ACC112 (cell line): ENCODE data around the gene HECTD4.

ENCODE experiments used
- H2AFZ ChIP-seq: fragments of 200-600 bp; sonication (generic); one replicate; pipeline ENCODE4 v1.6.0; 2017; ENCODE audit warnings: antibody characterized with exemption, low read length; ENCODE audit not compliant: unreplicated experiment
- H3K27ac ChIP-seq: fragments of 200-600 bp; sonication (generic); 2 replicates; pipeline ENCODE4 v1.5.1; 2014; ENCODE audit warnings: low read depth, mild to moderate bottlenecking, antibody characterized with exemption, low read length, moderate library complexity
- H3K27me3 ChIP-seq: fragments of 200-600 bp; sonication (generic); 2 replicates; pipeline ENCODE4 v1.6.1; 2014; ENCODE audit warnings: mild to moderate bottlenecking, antibody characterized with exemption, low read length, moderate library complexity, mixed read lengths; ENCODE audit not compliant: insufficient read depth
- H3K36me3 ChIP-seq: fragments of 200-600 bp; sonication (generic); 2 replicates; pipeline ENCODE4 v1.6.1; 2016; ENCODE audit warnings: mild to moderate bottlenecking, antibody characterized with exemption, low read length, moderate library complexity, mixed read lengths; ENCODE audit not compliant: insufficient read depth
- H3K4me1 ChIP-seq: fragments of 200-600 bp; sonication (generic); one replicate; pipeline ENCODE4 v1.6.1; 2016; ENCODE audit warnings: low read length, mixed read lengths; ENCODE audit not compliant: insufficient read depth, unreplicated experiment, control insufficient read depth
- H3K4me3 ChIP-seq: fragments of 200-600 bp; sonication (generic); 2 replicates; pipeline ENCODE4 v1.5.1; 2014; ENCODE audit warnings: mild to moderate bottlenecking, low read depth, low read length
- H3K79me2 ChIP-seq: fragments of 200-600 bp; sonication (generic); one replicate; pipeline ENCODE4 v1.6.0; 2016; ENCODE audit warnings: low read length; ENCODE audit not compliant: control insufficient read depth, unreplicated experiment, insufficient read depth

Gene HECTD4

DNA sequence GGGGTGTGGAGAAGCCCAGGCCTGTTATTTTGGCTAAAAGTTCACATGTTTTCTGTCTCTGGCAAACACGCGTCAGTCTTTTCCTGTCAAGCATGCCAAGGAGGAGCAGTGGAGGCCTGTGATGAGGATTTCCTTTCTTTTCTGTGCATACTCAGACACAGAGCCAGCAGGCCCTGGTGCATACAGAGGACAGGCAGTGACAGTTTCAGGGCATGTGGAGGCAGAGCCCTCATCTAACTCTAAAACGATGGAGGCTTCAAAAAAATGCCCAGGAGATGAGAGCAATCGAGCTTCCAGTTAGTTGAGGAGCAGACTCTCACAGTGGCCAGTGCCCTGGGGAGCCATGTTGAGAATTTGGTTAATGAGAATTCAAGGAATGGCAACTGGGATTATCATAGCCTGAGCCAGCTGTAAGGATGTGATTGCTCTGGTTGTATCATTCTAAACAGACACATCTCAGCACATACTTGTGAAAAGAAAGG, 190.3 kb downstream of the HECTD4 start:
- Histone ChIP-seq H3K4me3 (no peak overlapping the region), H3K79me2 (no peaks in the 10 kb centered on the region), H3K4me1 (no peaks in the 10 kb centered on the region), H3K27me3 (no peaks in the 10 kb centered on the region), H2AFZ (no peak overlapping the region), H3K36me3 (0 out of 2 replicates have a peak, but pooled peaks cover 3% of the 10 kb centered on the region), H3K27ac (no peak overlapping the region)

GRCh38 chr12:112191201-112191600, 191.0 kb downstream of the HECTD4 start:
- Histone ChIP-seq H3K4me1 (no peaks in the 10 kb centered on the region), H3K79me2 (no peaks in the 10 kb centered on the region), H2AFZ (no peak overlapping the region), H3K36me3 (0 out of 2 replicates have a peak, but pooled peaks cover 3% of the 10 kb centered on the region), H3K27ac (no peak overlapping the region), H3K27me3 (no peaks in the 10 kb centered on the region), H3K4me3 (no peak overlapping the region)

GRCh38 chr12:112190231-112191025, 191.8 kb downstream of the HECTD4 start:
- Histone ChIP-seq H3K4me1 (no peaks in the 10 kb centered on the region), H3K27ac (no peak overlapping the region), H2AFZ (no peak overlapping the region), H3K79me2 (no peaks in the 10 kb centered on the region), H3K36me3 (0 out of 2 replicates have a peak, but pooled peaks cover 3% of the 10 kb centered on the region), H3K27me3 (no peaks in the 10 kb centered on the region), H3K4me3 (no peak overlapping the region)

GRCh38 chr12:112188130-112188830, 194.0 kb downstream of the HECTD4 start:
- Histone ChIP-seq H3K27ac (no peak overlapping the region), H3K4me3 (no peak overlapping the region), H3K4me1 (no peaks in the 10 kb centered on the region), H3K79me2 (no peaks in the 10 kb centered on the region), H3K36me3 (no peaks in the 10 kb centered on the region; the same call in 1 of the 2 replicates), H3K27me3 (no peaks in the 10 kb centered on the region), H2AFZ (no peak overlapping the region)

DNA sequence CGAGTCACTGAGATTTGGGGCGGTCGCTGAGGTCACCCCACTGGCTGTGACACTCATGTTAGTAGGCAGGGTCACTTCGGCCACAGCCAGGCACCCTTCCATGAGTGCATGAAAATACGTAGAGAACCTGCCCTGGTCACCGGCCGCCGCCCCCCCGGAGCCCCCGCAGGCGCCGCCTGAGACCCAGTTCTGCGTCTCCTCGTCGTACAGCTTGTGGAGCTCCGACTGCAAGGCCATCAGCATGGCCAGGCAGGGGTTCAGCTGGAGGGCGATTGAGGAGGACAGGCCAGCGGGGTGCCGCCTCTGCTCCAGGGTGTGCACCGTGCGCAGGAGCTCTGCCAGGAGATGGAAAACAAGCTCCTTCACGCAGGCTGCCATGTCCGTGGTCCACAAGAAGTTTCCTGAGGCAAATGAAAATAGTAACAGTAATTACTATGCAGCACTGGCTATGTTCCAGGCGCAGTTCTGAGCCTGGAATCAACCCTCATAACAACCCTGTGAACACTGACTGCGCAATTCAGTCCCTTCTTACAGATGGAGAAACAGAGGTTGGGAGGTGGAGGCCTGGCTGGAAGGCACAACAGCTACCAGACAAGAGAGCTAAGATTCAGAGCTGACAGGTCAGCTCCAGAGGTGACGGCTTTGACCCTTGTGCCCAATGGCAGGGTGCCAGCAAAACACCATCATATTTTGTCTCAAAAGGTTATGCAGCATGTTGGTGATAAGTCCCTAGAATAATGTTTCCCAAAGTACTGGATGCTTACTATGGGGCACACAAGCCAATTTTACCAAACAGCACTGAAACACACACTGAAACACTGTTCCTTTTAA, 196.9 kb downstream of the HECTD4 start:
- H3K79me2 ChIP-seq, result no peaks in the 10 kb centered on the region
- H3K27ac ChIP-seq, result no peak overlapping the region
- no peaks in the 10 kb centered on the region for H3K27me3 ChIP-seq
- H3K4me3 ChIP-seq, result no peak overlapping the region
- H3K36me3 ChIP-seq, result no peaks in the 10 kb centered on the region; the same call in 1 of the 2 replicates
- no peak overlapping the region for H2AFZ ChIP-seq
- no peaks in the 10 kb centered on the region for H3K4me1 ChIP-seq

DNA sequence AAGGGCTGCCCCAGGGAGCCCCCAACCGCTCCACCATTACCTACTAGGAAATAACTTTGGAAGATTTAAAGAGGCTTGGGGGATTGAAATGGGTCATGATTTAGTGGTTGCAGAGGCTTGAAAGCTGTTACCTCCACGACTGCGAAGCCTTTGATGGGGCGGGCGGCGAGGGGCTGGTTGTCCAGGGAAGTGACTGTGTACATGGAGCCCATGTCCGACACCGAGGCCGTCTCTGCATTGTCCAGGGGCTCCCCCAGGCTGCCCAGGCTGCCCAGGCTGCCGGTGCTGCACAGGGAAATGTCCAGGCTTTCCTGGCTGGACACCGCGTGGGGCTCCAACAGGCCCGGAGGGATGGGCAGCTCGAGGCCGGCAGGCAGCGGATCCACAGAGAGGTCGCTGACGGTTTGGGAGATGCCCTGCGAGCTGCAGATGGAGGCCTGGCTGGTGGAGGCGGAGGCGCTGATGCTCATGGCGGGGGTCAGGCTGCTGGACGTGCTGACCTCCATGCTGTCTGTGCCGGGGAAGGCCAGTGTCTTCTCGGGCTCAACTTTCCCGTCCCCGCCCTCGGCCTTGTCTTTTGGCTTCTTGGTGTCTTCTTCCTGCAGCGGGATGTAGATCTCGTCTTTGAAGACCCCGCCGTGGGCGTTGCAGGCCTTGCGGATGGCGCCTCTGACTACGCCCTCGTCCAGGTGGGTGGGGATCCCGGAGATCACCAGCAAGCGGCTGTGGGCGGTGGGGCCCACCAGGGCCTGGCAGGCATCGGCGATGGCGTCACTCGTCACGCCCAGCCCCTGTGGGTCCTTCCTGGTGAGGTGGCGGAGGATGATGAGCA, 198.0 kb downstream of the HECTD4 start:
- no peaks in the 10 kb centered on the region for H3K27me3 ChIP-seq
- no peaks in the 10 kb centered on the region for H3K79me2 ChIP-seq
- H3K4me3 ChIP-seq, result no peak overlapping the region
- no peaks in the 10 kb centered on the region; the same call in 1 of the 2 replicates for H3K36me3 ChIP-seq
- H3K4me1 ChIP-seq, result no peaks in the 10 kb centered on the region
- H3K27ac ChIP-seq, result no peak overlapping the region
- no peak overlapping the region for H2AFZ ChIP-seq

- H3K27ac ChIP-seq, result no peak overlapping the region
- H3K27me3 ChIP-seq, result no peaks in the 10 kb centered on the region
- no peaks in the 10 kb centered on the region for H3K79me2 ChIP-seq
- no peak overlapping the region for H2AFZ ChIP-seq
- no peak overlapping the region for H3K4me3 ChIP-seq
- peaks cover 5% of the 10 kb centered on the region; the same call in 1 of the 2 replicates for H3K36me3 ChIP-seq
- no peaks in the 10 kb centered on the region for H3K4me1 ChIP-seq
Observed at GRCh38 chr12:112183141-112184021, 198.8 kb downstream of the HECTD4 start.

- H2AFZ ChIP-seq, result no peak overlapping the region
- H3K4me3 ChIP-seq, result no peak overlapping the region
- H3K4me1 ChIP-seq, result no peaks in the 10 kb centered on the region
- H3K27ac ChIP-seq, result no peak overlapping the region
- no peaks in the 10 kb centered on the region for H3K79me2 ChIP-seq
- H3K36me3 ChIP-seq, result peaks cover 7% of the 10 kb centered on the region; the same call in 1 of the 2 replicates
- no peaks in the 10 kb centered on the region for H3K27me3 ChIP-seq
Observed at GRCh38 chr12:112182499-112182898, 199.7 kb downstream of the HECTD4 start.

DNA sequence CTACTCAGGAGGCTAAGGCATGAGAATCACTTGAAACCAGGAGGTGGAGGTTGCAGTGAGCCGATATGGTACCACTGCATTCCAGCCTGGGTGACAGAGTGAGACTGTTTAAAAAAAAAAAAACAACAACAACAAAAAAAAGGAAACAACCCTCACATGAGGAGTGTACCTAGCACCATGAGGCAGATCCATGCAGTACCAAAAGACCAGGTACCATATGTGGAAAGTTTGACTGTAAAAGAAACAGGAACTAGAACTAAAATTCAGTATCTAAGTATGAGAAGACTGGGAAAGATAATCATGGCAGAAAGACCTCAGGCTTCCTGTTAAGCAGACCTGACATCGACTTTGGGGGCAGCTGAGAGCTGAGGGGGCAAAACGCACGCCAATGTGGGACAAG, 201.8 kb downstream of the HECTD4 start:
- Histone ChIP-seq H2AFZ (no peak overlapping the region), H3K27me3 (no peaks in the 10 kb centered on the region), H3K4me3 (no peak overlapping the region), H3K4me1 (no peaks in the 10 kb centered on the region), H3K36me3 (peaks cover 7% of the 10 kb centered on the region; the same call in 1 of the 2 replicates), H3K27ac (no peak overlapping the region), H3K79me2 (no peaks in the 10 kb centered on the region)
